ENCODE measurements around the gene PHTF2.

PHTF2 gene

GRCh38 chr7:78002715-78003114, 204.1 kb downstream of the PHTF2 start:
- no peak for DNase-seq

- DNase-seq = no peak
These were observed 207.6 kb downstream of the PHTF2 start for GRCh38 chr7:78006063-78006755.
